Cardiac muscle cell (in vitro differentiated cells and primary cell): Measurements from ENCODE around the gene CD300A. TPM values are rescaled to one million over a fixed set of nuclear protein-coding genes. Genes with fewer than 3 reads are reported as not detected.

Source experiments
- DNase-seq, 2 donors: peaks; one replicate each; pipeline versions ENCODE4 v3.0.0 to v3.0.0-alpha.2; 2010 to 2017; ENCODE audit warnings: low read depth in 1 of 2, low spot score in 1 of 2
- H3K27ac ChIP-seq: fragments of 200-600 bp; sonication (generic); 2 replicates; pipeline ENCODE4 v1.5.1; 2016
- H3K27me3 ChIP-seq: fragments of 200-600 bp; sonication (generic); 2 replicates; pipeline ENCODE4 v1.6.0; 2016; ENCODE audit warnings: control low read depth
- H3K36me3 ChIP-seq: fragments of 200-600 bp; sonication (generic); 2 replicates; pipeline ENCODE4 v1.5.1; 2016; ENCODE audit warnings: control low read depth
- H3K4me1 ChIP-seq: fragments of 200-600 bp; sonication (generic); 2 replicates; pipeline ENCODE4 v1.8.1; 2017; ENCODE audit warnings: low read depth, mild to moderate bottlenecking, mixed run types
- H3K4me3 ChIP-seq: fragments of 200-600 bp; sonication (generic); 2 replicates; pipeline ENCODE4 v1.5.1; 2016; ENCODE audit warnings: mild to moderate bottlenecking
- H3K9me3 ChIP-seq: fragments of 200-600 bp; sonication (generic); 2 replicates; pipeline ENCODE4 v1.5.1; 2017; ENCODE audit warnings: low read depth, mild to moderate bottlenecking, control low read depth
- polyA plus RNA-seq: library from polyadenylated mRNA; unstranded; fragments of >200 nt; fragmentation: Nextera tagmentation; extraction: Ambion mirVana; gene quantifications from 2 replicates; pipeline ENCODE4 v1.2.1, GENCODE V29; 2016
- total RNA-seq: library from RNA; depleted of rRNA; stranded (reverse); fragments of >200 nt; gene quantifications from 2 replicates; pipeline ENCODE4 v1.2.3, GENCODE V29; 2016
- TF ChIP-seq, protein P1 (sequence below): IDR thresholded peaks from 2 replicates; pipeline ENCODE4 v1.5.1; 2012; ENCODE audit warnings: low read depth, mild to moderate bottlenecking, low read length

The CD300A gene
- total RNA-seq = 2.7 and 4.2 TPM in 2 replicates
- polyA plus RNA-seq = 2.6 and 2.8 TPM in 2 replicates

DNA sequence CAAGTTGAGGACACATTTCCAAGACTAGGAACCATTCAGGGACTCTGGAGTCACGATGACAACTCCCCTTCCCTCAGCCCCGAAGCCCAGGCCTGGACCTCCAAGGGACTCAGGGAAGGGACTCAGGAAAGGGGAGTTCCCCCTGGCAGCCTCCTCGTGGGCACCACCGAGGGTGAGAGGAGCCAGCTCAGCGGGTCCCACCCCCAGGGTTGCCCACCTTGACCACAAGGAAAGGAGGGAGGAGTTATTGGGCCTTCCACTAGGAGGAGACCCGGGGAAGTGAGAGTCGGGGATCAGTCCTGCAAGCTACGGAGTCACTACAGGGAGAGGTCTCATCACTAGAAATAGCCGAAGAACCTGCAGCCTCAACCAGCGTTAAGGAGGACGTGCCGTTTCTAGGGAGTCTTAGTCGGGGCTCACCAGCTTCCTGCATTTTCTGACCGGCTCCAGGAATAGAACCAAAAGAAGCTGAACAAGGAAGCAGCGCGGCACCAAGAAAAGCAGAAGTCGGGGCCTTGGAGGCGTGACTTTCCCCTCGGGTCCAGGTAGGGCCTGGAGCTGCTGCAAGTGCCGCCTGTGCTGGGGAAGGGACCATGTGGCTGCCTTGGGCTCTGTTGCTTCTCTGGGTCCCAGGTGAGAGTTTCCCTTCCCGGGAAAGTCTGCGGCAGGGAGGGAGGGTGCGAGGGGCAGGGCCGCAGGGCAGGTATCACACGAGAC is at the start of gene CD300A:
Gene CD300A, plus strand, starts transcription at position 524 of the 717 bp plus-strand sequence. Its CDS starts 70 bp downstream, at position 594.
- Histone ChIP-seq H3K4me3 (no peak within 1 kb of the TSS), H3K27ac (no peak within 1 kb of the TSS), H3K4me1 (no peaks in the 10 kb centered on the region), H3K36me3 (no peaks in the 10 kb centered on the region), H3K27me3 (peaks cover 15% of the 10 kb centered on the region), H3K9me3 (no peaks in the 10 kb centered on the region)
- no peak for DNase-seq
- TF ChIP-seq, protein P1, sequence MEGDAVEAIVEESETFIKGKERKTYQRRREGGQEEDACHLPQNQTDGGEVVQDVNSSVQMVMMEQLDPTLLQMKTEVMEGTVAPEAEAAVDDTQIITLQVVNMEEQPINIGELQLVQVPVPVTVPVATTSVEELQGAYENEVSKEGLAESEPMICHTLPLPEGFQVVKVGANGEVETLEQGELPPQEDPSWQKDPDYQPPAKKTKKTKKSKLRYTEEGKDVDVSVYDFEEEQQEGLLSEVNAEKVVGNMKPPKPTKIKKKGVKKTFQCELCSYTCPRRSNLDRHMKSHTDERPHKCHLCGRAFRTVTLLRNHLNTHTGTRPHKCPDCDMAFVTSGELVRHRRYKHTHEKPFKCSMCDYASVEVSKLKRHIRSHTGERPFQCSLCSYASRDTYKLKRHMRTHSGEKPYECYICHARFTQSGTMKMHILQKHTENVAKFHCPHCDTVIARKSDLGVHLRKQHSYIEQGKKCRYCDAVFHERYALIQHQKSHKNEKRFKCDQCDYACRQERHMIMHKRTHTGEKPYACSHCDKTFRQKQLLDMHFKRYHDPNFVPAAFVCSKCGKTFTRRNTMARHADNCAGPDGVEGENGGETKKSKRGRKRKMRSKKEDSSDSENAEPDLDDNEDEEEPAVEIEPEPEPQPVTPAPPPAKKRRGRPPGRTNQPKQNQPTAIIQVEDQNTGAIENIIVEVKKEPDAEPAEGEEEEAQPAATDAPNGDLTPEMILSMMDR = no peak

DNA sequence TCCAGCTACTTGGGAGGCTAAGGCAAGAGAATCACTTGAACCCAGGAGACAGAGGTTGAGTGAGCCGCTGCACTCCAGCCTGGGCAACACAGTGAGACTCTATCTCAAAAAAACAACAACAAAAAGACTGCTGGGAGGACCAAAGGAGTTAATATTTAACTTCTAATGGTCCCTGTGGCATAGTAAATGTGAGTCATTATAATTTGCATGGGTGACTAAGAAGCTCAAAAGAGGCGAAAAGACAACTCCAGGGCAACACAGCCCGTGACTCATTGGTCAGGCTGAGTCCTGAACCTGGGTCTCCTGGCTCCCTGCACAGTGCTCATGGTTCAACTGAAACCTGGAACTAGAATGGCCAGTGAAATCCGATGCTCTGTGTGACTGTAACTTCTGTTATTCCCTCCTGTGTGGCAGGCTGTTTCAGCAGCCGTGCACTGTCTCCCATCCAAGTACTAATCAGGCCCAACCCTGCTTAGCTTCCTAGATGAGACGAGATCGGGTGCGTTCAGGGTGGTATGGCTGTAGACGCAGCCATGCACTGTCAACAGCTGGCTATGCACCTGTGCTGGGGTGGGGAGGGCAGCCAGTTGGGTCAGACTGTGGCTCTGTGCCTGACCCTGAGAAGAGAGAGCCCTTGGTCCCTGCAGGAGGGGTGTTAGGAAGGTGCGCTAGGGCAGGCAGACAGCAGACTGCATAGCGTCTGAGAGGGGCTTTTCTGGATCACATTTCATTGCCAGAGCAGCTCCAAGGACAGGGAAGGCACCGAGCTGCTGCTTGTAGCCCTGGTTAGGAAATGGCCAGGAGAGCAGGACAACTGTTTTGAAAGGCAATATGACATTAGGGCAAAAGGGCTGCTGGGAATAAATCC is 49.0 kb upstream of the CD300A start:
- peak overlapping the region; percentile 41 for H3K27ac ChIP-seq
- no peaks in the 10 kb centered on the region for H3K36me3 ChIP-seq
- no peaks in the 10 kb centered on the region for H3K27me3 ChIP-seq
- no peak overlapping the region for H3K4me3 ChIP-seq
- TF ChIP-seq, protein P1 = no peak
- peak in 1 of 2 donors; percentile 40 for DNase-seq
- H3K4me1 ChIP-seq = no peaks in the 10 kb centered on the region
- H3K9me3 ChIP-seq = no peaks in the 10 kb centered on the region

DNA sequence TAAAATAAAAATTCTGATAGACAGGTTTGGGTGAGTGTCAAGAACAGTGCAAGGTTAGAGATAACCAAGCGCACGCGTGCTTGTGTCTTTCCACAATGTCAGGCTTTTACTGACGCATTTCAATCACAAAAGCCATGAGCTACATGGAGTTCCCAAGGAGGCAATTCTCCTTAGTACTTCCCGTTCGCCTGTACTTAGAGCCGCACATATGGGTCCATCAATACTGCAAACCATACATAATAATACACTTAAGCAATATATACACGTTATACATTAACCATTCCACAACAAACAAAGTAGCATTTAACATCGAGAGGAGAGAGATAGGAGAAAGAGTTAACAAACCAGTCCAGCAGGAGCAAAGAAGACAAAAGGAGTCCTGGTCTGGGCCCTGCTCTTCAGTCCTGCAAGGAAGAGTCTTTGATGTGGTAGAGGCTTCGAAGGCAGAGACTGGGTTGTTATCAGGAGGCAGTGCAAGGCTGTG is 46.5 kb upstream of the CD300A start:
- TF ChIP-seq, protein P1 = no peak
- H3K9me3 ChIP-seq = no peaks in the 10 kb centered on the region
- no peak overlapping the region for H3K27ac ChIP-seq
- no peak for DNase-seq
- no peak overlapping the region for H3K4me3 ChIP-seq
- no peaks in the 10 kb centered on the region for H3K27me3 ChIP-seq
- H3K4me1 ChIP-seq = no peaks in the 10 kb centered on the region
- no peaks in the 10 kb centered on the region for H3K36me3 ChIP-seq

DNA sequence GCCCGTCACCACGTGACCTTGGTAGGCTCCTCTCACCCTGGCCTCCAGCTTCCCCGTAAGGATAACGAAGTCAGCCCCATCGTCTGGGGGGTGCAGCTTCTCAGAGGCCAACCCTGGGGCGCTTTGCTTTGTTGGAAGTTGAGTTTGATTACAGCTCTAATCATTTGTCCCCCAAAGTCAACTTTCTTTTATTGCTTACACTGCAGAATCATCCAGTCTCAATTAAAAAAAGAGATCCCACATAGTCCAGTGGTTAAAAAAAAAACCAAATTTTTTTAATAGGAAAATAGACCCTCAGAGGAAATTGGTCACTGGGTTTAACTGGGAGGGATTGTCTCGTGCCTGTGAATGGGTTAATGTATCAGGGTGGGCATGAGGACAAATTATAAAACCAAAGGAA is 42.3 kb upstream of the CD300A start:
- Histone ChIP-seq H3K27ac (no peak overlapping the region), H3K9me3 (no peaks in the 10 kb centered on the region)
- TF ChIP-seq, protein P1 = no peak

DNA sequence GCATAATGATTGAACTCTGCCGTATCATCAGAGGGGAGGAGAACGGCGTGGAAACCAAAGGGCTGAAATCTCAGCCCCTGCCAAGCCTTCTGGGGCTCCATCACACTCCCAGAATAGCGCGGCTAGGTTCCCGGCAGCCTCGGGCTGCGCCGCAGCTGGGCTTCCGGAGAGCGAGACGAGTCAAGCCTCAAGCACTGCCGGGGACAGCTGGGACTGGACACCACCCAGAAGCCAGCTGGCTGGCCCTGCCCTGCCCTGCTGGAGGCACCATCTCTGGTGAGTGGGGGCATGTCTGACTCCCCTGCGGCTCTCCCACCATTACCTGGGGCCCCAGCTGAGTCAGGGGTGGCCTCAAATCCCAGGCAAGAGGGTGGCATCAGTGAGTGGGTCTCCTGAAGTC is 41.8 kb upstream of the CD300A start:
- Histone ChIP-seq H3K9me3 (no peaks in the 10 kb centered on the region), H3K27ac (no peak overlapping the region), H3K36me3 (no peaks in the 10 kb centered on the region), H3K4me1 (peaks cover 15% of the 10 kb centered on the region), H3K4me3 (no peak overlapping the region), H3K27me3 (no peaks in the 10 kb centered on the region)
- no peak for DNase-seq
- TF ChIP-seq, protein P1 = no peak

More for the DNA sequence above, 42.3 kb upstream of the CD300A start:
- Histone ChIP-seq H3K4me3 (no peak overlapping the region), H3K4me1 (peaks cover 14% of the 10 kb centered on the region), H3K27me3 (no peaks in the 10 kb centered on the region), H3K36me3 (no peaks in the 10 kb centered on the region)
- DNase-seq = no peak
